ENCODE data around the gene CYS1.

The CYS1 gene

GRCh38 chr2:10079870-10080535 is at the start of gene CYS1:
CYS1 (minus strand) TSS chr2:10080411; CDS start chr2:10080223, 188 bp downstream.
- Histone ChIP-seq H3K4me1 (ENCODE audit: control insufficient read depth, insufficient read depth, low read length) (peaks cover 7% of the 10 kb centered on the region; the same call in 1 of the 2 replicates), H3K36me3 (ENCODE audit: control insufficient read depth, insufficient read depth, low read length) (no peaks in the 10 kb centered on the region), H3K9me3 (ENCODE audit: control insufficient read depth, insufficient read depth, low read length) (no peaks in the 10 kb centered on the region), H3K27ac (ENCODE audit: low read depth, low read length) (no peak within 1 kb of the TSS), H3K9ac (ENCODE audit: low read depth, low read length) (no peak within 1 kb of the TSS), H3K27me3 (ENCODE audit: control insufficient read depth, insufficient read depth, low read length) (peaks cover 54% of the 10 kb centered on the region), H3K4me3 (ENCODE audit: low read depth, low read length) (peak within 1 kb of the TSS; percentile 62)

GRCh38 chr2:10129490-10129889 is 49.3 kb upstream of the CYS1 start:
- no peaks in the 10 kb centered on the region for H3K9me3 ChIP-seq (ENCODE audit: control insufficient read depth, insufficient read depth, low read length)
- H3K4me3 ChIP-seq (ENCODE audit: low read depth, low read length), result no peak overlapping the region
- peaks cover 5% of the 10 kb centered on the region; the same call in 1 of the 2 replicates for H3K4me1 ChIP-seq (ENCODE audit: control insufficient read depth, insufficient read depth, low read length)
- H3K36me3 ChIP-seq (ENCODE audit: control insufficient read depth, insufficient read depth, low read length), result peaks cover 88% of the 10 kb centered on the region
- no peak overlapping the region for H3K27ac ChIP-seq (ENCODE audit: low read depth, low read length)
- no peaks in the 10 kb centered on the region for H3K27me3 ChIP-seq (ENCODE audit: control insufficient read depth, insufficient read depth, low read length)
- H3K9ac ChIP-seq (ENCODE audit: low read depth, low read length), result no peak overlapping the region

GRCh38 chr2:10128420-10128819 is 48.2 kb upstream of the CYS1 start:
- peaks cover 95% of the 10 kb centered on the region for H3K36me3 ChIP-seq (ENCODE audit: control insufficient read depth, insufficient read depth, low read length)
- no peak overlapping the region for H3K27ac ChIP-seq (ENCODE audit: low read depth, low read length)
- H3K4me3 ChIP-seq (ENCODE audit: low read depth, low read length), result no peak overlapping the region
- H3K27me3 ChIP-seq (ENCODE audit: control insufficient read depth, insufficient read depth, low read length), result no peaks in the 10 kb centered on the region
- peaks cover 11% of the 10 kb centered on the region; the same call in 1 of the 2 replicates for H3K4me1 ChIP-seq (ENCODE audit: control insufficient read depth, insufficient read depth, low read length)
- H3K9me3 ChIP-seq (ENCODE audit: control insufficient read depth, insufficient read depth, low read length), result no peaks in the 10 kb centered on the region
- no peak overlapping the region for H3K9ac ChIP-seq (ENCODE audit: low read depth, low read length)

- Histone ChIP-seq H3K27me3 (ENCODE audit: control insufficient read depth, insufficient read depth, low read length) (no peaks in the 10 kb centered on the region), H3K36me3 (ENCODE audit: control insufficient read depth, insufficient read depth, low read length) (peaks cover 80% of the 10 kb centered on the region), H3K4me3 (ENCODE audit: low read depth, low read length) (no peak overlapping the region), H3K9ac (ENCODE audit: low read depth, low read length) (no peak overlapping the region), H3K4me1 (ENCODE audit: control insufficient read depth, insufficient read depth, low read length) (0 out of 2 replicates have a peak, but pooled peaks cover 6% of the 10 kb centered on the region), H3K9me3 (ENCODE audit: control insufficient read depth, insufficient read depth, low read length) (no peaks in the 10 kb centered on the region), H3K27ac (ENCODE audit: low read depth, low read length) (no peak overlapping the region)
Observed at GRCh38 chr2:10126632-10127026, 46.4 kb upstream of the CYS1 start.

- H3K27me3 ChIP-seq (ENCODE audit: control insufficient read depth, insufficient read depth, low read length), result no peaks in the 10 kb centered on the region
- H3K4me1 ChIP-seq (ENCODE audit: control insufficient read depth, insufficient read depth, low read length), result 0 out of 2 replicates have a peak, but pooled peaks cover 6% of the 10 kb centered on the region
- H3K9ac ChIP-seq (ENCODE audit: low read depth, low read length), result no peak overlapping the region
- H3K27ac ChIP-seq (ENCODE audit: low read depth, low read length), result no peak overlapping the region
- H3K4me3 ChIP-seq (ENCODE audit: low read depth, low read length), result no peak overlapping the region
- no peaks in the 10 kb centered on the region for H3K9me3 ChIP-seq (ENCODE audit: control insufficient read depth, insufficient read depth, low read length)
- peaks cover 75% of the 10 kb centered on the region for H3K36me3 ChIP-seq (ENCODE audit: control insufficient read depth, insufficient read depth, low read length)
Observed at GRCh38 chr2:10125842-10126631, 45.8 kb upstream of the CYS1 start.

- Histone ChIP-seq H3K9ac (ENCODE audit: low read depth, low read length) (no peak overlapping the region), H3K9me3 (ENCODE audit: control insufficient read depth, insufficient read depth, low read length) (no peaks in the 10 kb centered on the region), H3K27ac (ENCODE audit: low read depth, low read length) (peak overlapping the region; percentile 49), H3K4me1 (ENCODE audit: control insufficient read depth, insufficient read depth, low read length) (0 out of 2 replicates have a peak, but pooled peaks cover 6% of the 10 kb centered on the region), H3K4me3 (ENCODE audit: low read depth, low read length) (peak overlapping the region; percentile 85), H3K36me3 (ENCODE audit: control insufficient read depth, insufficient read depth, low read length) (peaks cover 62% of the 10 kb centered on the region), H3K27me3 (ENCODE audit: control insufficient read depth, insufficient read depth, low read length) (no peaks in the 10 kb centered on the region)
Observed at GRCh38 chr2:10124538-10125045, 44.4 kb upstream of the CYS1 start.

- no peaks in the 10 kb centered on the region for H3K27me3 ChIP-seq (ENCODE audit: control insufficient read depth, insufficient read depth, low read length)
Observed at GRCh38 chr2:10123281-10123680, 43.1 kb upstream of the CYS1 start.

GRCh38 chr2:10122500-10123280 is 42.5 kb upstream of the CYS1 start, which contains the start of gene RRM2:
RRM2 (plus strand) TSS chr2:10122739; CDS start chr2:10122799, 60 bp downstream.
- Histone ChIP-seq H3K36me3 (ENCODE audit: control insufficient read depth, insufficient read depth, low read length) (peaks cover 43% of the 10 kb centered on the region), H3K4me1 (ENCODE audit: control insufficient read depth, insufficient read depth, low read length) (0 out of 2 replicates have a peak, but pooled peaks cover 6% of the 10 kb centered on the region), H3K9ac (ENCODE audit: low read depth, low read length) (peak within 1 kb of the TSS; percentile 87)

More at GRCh38 chr2:10123281-10123680, 43.1 kb upstream of the CYS1 start:
- Histone ChIP-seq H3K4me1 (ENCODE audit: control insufficient read depth, insufficient read depth, low read length) (0 out of 2 replicates have a peak, but pooled peaks cover 6% of the 10 kb centered on the region), H3K9me3 (ENCODE audit: control insufficient read depth, insufficient read depth, low read length) (no peaks in the 10 kb centered on the region), H3K9ac (ENCODE audit: low read depth, low read length) (peak overlapping the region; percentile 87), H3K27ac (ENCODE audit: low read depth, low read length) (peak overlapping the region; percentile 99), H3K36me3 (ENCODE audit: control insufficient read depth, insufficient read depth, low read length) (peaks cover 49% of the 10 kb centered on the region), H3K4me3 (ENCODE audit: low read depth, low read length) (peak overlapping the region; percentile 85)

GRCh38 chr2:10120877-10121574 is 40.8 kb upstream of the CYS1 start:
- H3K27ac ChIP-seq (ENCODE audit: low read depth, low read length), result peak overlapping the region; percentile 99
- 0 out of 2 replicates have a peak, but pooled peaks cover 6% of the 10 kb centered on the region for H3K4me1 ChIP-seq (ENCODE audit: control insufficient read depth, insufficient read depth, low read length)
- H3K4me3 ChIP-seq (ENCODE audit: low read depth, low read length), result peak overlapping the region; percentile 85
- H3K36me3 ChIP-seq (ENCODE audit: control insufficient read depth, insufficient read depth, low read length), result peaks cover 26% of the 10 kb centered on the region
- peak overlapping the region; percentile 78 for H3K9ac ChIP-seq (ENCODE audit: low read depth, low read length)
- H3K27me3 ChIP-seq (ENCODE audit: control insufficient read depth, insufficient read depth, low read length), result no peaks in the 10 kb centered on the region
- H3K9me3 ChIP-seq (ENCODE audit: control insufficient read depth, insufficient read depth, low read length), result no peaks in the 10 kb centered on the region

More at GRCh38 chr2:10122500-10123280, 42.5 kb upstream of the CYS1 start, which contains the start of gene RRM2:
- peak within 1 kb of the TSS; percentile 99 for H3K27ac ChIP-seq (ENCODE audit: low read depth, low read length)
- H3K4me3 ChIP-seq (ENCODE audit: low read depth, low read length), result peak within 1 kb of the TSS; percentile 85
- no peaks in the 10 kb centered on the region for H3K27me3 ChIP-seq (ENCODE audit: control insufficient read depth, insufficient read depth, low read length)
- no peaks in the 10 kb centered on the region for H3K9me3 ChIP-seq (ENCODE audit: control insufficient read depth, insufficient read depth, low read length)

Measured in HUES48 (cell line).